ENCODE data around the gene SOD1. TPM values are rescaled to one million over a fixed set of nuclear protein-coding genes. Genes with fewer than 3 reads are reported as not detected.
"Not testable (repeated sequence)": the region's sequence is repeated elsewhere in the genome, so short reads cannot be mapped to it uniquely, and the experiment has no call there.

SOD1 gene
- total RNA-seq, 1 donor from 2014 or later, result 433 TPM

DNA sequence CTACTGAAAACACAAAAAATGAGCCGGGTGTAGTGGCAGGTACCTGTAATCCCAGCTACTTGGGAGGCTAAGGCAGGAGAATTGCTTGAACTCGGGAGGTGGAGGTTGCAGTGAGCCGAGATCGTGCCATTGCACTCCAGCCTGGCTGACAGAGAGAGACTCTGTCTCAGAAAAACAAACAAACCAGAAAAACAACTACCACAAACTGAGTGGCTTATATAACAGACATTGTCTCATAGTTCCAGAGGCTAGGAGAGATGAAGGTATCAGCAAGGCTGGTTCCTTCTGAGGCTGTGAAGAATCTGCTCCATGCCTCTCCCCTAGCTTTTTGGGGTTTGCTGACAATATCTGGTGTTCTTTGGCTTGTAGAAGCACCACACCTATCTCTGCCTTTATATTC, 8.0 kb upstream of the SOD1 start:
- DNase-seq; intact Hi-C loops (cut with micrococcal nuclease); ATAC-seq: not testable (repeated sequence)

DNA sequence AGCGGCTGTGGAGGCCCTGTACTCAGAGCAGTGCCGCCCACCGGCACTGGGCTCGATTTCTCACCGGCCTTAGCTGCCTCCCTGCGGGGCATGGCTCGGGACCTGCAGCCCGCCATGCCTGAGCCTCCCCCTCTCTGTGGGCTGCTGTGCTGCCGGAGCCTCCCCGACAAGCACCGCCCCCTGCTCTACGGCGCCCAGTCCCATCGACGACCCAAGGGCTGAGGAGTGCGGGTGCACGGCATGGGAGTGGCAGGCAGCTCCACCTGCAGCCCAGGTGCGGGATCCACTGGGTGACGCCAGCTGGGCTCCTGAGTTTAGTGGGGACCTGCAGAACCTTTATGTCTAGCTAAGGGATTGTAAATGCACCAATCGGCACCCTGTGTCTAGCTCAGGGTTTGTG, 5.2 kb upstream of the SOD1 start:
- ATAC-seq, result no peak
- no peak for DNase-seq
- intact Hi-C loops (cut with micrococcal nuclease), result no loop called here

GRCh38 chr21:31654821-31655580, 4.5 kb upstream of the SOD1 start:
- DNase-seq; intact Hi-C loops (cut with micrococcal nuclease); ATAC-seq: not testable (repeated sequence)

DNA sequence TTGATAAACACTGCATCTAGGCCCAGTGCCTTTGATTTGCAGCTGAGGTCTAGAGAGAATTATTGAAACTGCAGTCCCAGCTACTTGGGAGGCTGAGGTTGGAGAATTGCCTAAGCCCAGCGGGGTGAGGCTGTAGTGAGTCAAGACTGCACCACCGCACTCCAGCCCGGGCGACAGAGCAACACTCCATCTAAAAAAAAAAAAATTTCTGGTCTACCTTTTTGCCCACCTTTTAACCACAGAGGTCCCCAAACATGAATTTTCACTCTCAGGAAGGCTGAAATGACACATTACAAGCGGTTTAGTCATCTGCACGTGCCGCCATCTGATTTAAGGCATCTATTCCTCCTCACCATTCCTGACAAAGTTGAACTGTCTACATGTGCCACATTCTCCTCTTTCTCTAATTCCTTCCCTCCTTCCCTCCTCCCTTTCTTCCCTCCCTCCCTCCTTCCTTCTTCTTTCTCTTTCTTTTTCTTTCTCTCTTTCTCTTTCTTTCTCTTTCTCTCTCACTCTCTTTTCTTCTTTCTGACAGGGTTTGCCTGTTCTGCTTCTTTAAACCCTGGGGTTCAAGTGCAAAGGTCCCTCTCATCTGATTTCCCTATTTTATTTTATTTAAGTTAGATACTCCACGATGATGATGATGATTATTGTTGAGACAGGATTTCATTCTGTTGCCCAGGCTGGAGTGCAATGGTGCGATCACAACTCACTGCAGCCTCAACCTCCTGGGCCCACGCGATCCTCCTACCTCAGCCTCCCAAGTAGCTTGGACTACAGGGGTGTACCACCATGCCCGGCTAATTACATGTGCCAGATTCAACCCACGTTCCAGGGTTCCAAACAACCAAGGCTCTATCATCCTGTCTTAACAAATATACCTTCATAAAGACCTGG, 3.0 kb upstream of the SOD1 start:
- no peak for DNase-seq
- no peak for ATAC-seq
- intact Hi-C loops (cut with micrococcal nuclease), result no loop called here

DNA sequence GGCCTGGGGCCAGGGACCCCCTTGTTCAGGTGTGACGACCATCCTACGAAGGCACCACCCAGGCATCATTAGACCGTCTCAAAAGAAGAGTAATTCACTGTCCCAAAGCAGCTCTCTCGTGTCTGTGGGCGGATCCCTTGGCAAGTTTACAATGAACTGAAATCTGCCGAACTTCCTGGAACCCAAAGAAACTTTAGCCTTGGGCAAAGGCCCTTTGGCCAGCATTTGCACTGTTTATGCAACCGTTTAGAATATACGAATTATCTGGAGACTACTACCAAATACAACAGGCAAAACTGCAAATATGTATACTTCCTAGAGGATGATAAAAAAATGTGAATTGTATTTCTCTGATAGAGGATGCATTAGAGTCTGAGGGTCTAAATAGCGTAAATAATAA, 1.4 kb upstream of the SOD1 start:
- no peak for ATAC-seq
- no peak for DNase-seq
- intact Hi-C loops (cut with micrococcal nuclease), result no loop called here

DNA sequence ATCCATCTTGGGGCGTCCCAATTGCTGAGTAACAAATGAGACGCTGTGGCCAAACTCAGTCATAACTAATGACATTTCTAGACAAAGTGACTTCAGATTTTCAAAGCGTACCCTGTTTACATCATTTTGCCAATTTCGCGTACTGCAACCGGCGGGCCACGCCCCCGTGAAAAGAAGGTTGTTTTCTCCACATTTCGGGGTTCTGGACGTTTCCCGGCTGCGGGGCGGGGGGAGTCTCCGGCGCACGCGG, 282 bp upstream of the SOD1 start:
- intact Hi-C loops (cut with micrococcal nuclease), result no loop called here
- ATAC-seq (peak; percentile 18), DNase-seq (no peak)

GRCh38 chr21:31660259-31660565, 719 bp downstream of the SOD1 start:
- intact Hi-C loops (cut with micrococcal nuclease), result no loop called here
- DNase-seq (no peak), ATAC-seq (peak; percentile 44)

DNA sequence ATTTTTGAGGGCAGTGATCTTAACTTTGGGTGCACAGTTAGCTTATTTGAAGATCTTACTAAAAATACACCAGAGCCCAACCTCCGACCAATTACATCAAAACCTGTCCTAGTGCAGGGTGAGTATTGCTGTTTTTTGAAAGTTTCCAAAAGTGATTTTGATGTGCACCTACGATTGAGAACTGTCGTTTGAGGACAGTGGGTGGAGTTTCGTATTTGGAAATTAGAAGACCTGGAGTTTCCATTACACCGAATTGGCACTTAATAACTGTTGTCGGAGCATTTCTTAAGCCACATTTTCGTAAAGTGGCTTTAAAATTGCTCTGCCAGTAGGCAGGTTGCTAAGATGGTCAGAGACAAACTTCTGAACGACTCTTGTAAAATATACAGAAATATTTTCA, 1.1 kb downstream of the SOD1 start:
- intact Hi-C loops (cut with micrococcal nuclease), result no loop called here
- DNase-seq (no peak), ATAC-seq (no peak)

DNA sequence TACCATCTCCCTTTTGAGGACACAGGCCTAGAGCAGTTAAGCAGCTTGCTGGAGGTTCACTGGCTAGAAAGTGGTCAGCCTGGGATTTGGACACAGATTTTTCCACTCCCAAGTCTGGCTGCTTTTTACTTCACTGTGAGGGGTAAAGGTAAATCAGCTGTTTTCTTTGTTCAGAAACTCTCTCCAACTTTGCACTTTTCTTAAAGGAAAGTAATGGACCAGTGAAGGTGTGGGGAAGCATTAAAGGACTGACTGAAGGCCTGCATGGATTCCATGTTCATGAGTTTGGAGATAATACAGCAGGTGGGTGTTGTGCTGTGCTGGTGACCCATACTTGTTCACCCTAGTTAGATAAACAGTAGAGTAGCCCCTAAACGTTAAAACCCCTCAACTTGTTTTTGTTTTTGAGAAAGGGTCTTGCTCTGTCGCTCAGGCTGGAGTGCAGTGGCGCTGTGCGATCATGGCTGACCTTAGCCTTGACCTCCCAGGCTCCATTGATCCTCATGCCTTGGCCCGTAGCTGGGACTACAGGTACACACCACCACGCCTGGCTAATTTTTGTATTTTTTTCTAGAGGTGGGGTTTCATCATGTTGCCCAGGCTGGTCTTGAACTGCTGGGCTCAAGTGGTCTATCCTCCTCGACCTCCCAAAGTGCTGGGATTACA, 4.2 kb downstream of the SOD1 start:
- ATAC-seq (no peak), DNase-seq (no peak)
- intact Hi-C loops (cut with micrococcal nuclease), result no loop called here

DNA sequence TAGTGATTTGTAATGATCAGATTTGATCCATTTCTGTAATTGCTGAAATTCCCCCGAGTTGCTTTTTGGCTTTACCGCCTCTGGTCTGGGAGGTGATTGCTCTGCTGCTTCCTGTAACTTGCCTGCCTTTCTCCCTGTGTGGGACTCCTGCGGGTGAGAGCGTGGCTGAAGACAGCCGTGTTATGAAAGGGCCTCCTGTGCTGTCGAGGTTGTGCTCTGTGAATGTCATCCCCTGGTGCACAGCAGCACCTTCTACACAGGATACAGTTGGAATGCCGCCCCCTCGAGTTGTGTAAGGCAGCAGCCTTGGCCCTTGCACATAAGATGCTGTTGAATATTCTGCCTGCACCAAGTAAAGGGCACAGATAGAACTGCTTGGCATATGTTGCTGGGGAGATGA, 5.9 kb downstream of the SOD1 start:
- DNase-seq, result no peak
- ATAC-seq, result peak; percentile 16
- intact Hi-C loops (cut with micrococcal nuclease), result no loop called here

DNA sequence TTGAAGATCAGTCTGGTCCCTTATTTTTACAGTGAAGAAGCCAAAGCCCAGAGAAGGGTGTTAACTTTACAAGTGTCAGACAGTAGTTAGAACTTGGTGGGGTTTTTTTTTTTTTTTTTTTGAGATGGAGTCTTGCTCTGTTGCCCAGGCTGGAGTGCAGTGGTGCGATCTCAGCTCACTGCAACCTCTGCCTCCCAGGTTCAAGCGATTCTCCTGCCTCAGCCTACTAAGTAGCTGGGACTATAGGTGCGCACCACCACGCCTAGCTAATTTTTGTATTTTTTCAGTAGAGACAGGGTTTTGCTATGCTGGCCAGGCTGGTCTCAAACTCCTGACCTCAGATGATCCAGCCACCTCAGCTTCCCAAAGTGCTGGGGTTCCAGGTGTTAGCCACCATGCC, 6.4 kb downstream of the SOD1 start:
- DNase-seq; intact Hi-C loops (cut with micrococcal nuclease); ATAC-seq: not testable (repeated sequence)

DNA sequence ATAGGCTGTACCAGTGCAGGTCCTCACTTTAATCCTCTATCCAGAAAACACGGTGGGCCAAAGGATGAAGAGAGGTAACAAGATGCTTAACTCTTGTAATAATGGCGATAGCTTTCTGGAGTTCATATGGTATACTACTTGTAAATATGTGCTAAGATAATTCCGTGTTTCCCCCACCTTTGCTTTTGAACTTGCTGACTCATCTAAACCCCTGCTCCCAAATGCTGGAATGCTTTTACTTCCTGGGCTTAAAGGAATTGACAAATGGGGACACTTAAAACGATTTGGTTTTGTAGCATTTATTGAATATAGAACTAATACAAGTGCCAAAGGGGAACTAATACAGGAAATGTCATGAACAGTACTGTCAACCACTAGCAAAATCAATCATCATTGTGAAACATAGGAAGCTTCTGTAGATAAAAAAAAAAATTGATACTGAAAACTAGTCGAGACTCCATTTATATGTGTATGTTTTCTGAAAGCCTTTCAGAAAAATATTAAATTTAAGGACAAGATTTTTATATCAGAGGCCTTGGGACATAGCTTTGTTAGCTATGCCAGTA, 7.0 kb downstream of the SOD1 start:
- intact Hi-C loops (cut with micrococcal nuclease), result no loop called here
- ATAC-seq, result no peak
- no peak for DNase-seq

GRCh38 chr21:31667132-31667531, 7.6 kb downstream of the SOD1 start:
- DNase-seq (no peak), ATAC-seq (no peak)
- intact Hi-C loops (cut with micrococcal nuclease), result no loop called here

DNA sequence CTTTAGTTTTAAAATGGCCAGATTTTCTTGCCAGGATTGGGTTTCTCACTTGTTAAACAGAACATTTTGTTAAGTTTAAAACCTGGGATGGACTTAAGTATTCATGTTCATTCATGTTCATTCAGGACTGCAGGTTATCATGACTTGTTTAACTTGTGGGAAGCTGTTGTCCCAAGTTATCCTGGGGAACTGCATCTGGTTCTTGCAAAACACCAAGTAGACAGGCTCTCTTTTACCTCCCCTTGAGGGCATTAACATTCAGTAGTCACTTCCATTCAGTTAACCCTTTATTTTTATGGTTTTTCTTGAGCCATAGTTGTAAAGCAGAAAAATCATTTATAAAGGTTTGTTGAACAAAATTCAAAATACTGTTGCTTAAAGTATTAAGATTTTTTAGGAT, 8.1 kb downstream of the SOD1 start:
- ATAC-seq (no peak), DNase-seq (no peak)
- intact Hi-C loops (cut with micrococcal nuclease), result no loop called here

DNA sequence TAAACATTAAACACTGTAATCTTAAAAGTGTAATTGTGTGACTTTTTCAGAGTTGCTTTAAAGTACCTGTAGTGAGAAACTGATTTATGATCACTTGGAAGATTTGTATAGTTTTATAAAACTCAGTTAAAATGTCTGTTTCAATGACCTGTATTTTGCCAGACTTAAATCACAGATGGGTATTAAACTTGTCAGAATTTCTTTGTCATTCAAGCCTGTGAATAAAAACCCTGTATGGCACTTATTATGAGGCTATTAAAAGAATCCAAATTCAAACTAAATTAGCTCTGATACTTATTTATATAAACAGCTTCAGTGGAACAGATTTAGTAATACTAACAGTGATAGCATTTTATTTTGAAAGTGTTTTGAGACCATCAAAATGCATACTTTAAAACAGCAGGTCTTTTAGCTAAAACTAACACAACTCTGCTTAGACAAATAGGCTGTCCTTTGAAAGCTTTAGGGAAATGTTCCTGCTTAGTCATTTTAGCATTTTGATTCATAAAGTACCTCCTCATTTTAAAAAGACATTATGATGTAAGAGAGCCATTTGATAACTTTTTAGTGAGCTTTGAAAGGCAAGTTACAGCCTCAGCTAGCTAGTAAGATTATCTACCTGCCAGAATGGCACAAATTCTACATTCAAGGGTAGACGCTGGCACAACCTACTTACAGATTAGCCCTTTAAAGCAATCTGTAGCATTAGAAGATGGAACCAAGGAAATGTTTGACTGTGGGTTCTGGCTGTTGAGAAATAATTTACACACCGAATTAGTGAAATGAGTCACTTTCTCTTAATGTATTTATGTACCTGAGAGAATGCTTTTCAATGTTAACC, 9.4 kb downstream of the SOD1 start:
- intact Hi-C loops (cut with micrococcal nuclease), result no loop called here
- ATAC-seq (no peak), DNase-seq (no peak)

- DNase-seq (no peak), ATAC-seq (no peak)
- intact Hi-C loops (cut with micrococcal nuclease), result no loop called here
Observed at GRCh38 chr21:31670070-31670469, 10.6 kb downstream of the SOD1 start.

DNA sequence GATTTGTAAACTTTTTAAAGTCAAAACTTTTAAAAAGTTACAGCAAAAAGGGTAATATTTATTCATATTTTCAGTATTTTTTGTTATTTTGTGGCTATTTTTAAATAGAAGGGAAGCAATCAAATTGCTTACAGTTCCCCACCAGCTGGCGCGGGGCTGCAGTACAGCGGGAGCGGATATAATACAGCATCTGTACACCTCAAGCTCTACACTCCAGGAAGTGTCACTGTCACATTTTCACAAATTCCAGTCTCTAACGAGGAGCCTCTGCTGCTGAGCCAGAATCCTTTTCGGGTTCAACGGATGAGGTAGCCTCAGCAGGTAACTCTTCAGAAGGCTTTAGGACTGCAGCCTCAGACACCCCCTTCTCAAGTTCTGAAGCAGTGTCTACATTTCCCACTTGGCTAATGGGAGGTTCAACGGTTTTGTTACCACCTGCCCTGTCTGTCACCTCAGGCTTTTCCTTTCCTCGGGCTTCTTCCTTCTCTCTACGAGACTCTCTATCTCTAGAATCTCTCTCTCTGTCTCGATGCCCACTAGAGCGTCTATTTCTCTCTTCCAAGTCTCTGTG, 11.7 kb downstream of the SOD1 start:
- no peak for DNase-seq
- no peak for ATAC-seq
- intact Hi-C loops (cut with micrococcal nuclease), result no loop called here

- no peak for DNase-seq
- peak; percentile 16 for ATAC-seq
- intact Hi-C loops (cut with micrococcal nuclease), result no loop called here
Observed at GRCh38 chr21:31671931-31672330, 12.4 kb downstream of the SOD1 start.

DNA sequence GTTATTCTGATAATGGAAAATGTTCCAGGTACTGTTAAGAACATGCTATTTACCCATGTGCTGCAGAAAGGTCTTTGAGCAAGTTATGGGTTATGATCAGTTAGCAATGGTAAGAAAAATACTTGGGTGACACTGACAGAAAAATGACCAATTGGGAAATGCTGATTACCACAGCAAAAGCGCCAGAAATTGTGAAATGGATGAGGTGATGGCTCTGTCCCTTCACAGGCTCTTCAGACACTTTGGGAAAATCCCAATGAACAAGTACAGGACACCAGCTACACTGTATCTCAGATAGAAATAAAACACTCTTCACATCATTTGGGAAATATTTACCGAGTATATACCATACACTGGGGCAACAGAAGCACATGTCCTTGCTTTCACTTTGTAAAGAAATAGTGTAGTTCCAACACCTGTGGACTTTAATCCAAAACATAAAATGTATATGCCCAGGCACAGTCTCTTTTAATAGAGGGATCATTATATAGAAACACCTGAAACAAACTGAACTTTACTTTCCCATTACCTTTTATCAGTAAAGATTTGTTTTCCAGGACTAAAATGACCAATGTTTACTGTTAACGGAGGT, 13.9 kb downstream of the SOD1 start:
- DNase-seq (no peak), ATAC-seq (no peak)
- intact Hi-C loops (cut with micrococcal nuclease), result no loop called here
